GM13977 (cell line): ENCODE results near the gene NTRK3.
A peak's percentile ranks its signal among the peaks of the same experiment; 100 is the strongest.

Experiments
- DNase-seq: peaks from one replicate; pipeline ENCODE4 v3.0.0; 2012; ENCODE audit warnings: low spot score
- CTCF ChIP-seq: IDR thresholded peaks from 2 replicates; pipeline ENCODE4 v1.5.1; 2012; ENCODE audit warnings: mild to moderate bottlenecking, control low read depth; ENCODE audit not compliant: insufficient read depth; ENCODE audit errors: extremely low read depth, missing control alignments
- in situ Hi-C: fragments of 300-500 bp; cut with MboI; formaldehyde crosslinking; loops from one replicate; pipeline ENCODE4 v1.12.0; 2022; ENCODE audit warnings: low sequenced_read_pairs, low pct_unique_long_range_greater_than_20kb, mixed read lengths, inconsistent platforms; ENCODE audit not compliant: unreplicated experiment

Gene NTRK3

DNA sequence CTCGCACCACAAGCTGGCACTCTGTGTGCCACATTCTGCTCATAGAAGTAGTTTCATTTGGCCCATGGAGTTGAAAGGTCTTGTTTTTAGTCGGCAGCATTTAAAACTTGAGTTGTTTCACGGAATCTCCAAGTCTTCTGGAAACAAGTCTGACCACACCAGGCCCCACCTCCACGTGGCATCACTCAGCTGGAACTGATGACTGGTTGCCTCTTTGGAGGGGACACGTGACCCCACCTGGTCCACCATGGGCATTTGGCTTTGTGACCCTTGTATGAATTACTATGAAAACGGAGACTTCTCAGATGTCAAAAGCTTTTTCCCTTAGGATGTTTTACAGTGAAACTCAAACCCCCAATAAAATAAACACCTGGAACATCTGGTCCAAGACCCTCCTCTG lies 74.9 kb downstream of the NTRK3 start:
- in situ Hi-C loops: no loop called here
- no peak for DNase-seq
- no peak for TF ChIP-seq CTCF

- in situ Hi-C loops: no loop called here
- no peak for TF ChIP-seq CTCF
- DNase-seq: peak; percentile 27
Measured at GRCh38 chr15:88179562-88179961, 77.0 kb downstream of the NTRK3 start.

DNA sequence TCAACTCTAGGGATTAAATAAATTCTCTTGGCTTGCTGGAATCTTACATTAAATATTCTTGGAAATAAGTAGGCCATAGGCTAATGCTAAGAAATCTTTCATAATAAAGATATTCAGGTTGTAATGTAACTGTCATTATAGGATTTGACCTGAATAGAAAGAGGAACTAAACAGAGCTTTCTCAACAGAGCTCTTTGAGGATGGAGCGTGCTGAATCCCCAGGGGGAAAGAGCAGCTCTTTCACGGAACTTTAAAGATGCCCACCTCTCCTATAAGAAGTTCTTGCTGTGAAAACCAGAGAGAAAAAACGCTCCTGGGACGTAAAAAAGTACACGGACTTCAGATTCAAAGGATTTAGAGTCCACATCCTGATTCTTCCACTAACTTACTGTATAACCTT lies 77.9 kb downstream of the NTRK3 start:
- no peak for DNase-seq
- in situ Hi-C loops: no loop called here
- no peak for TF ChIP-seq CTCF

GRCh38 chr15:88177451-88177850 lies 79.1 kb downstream of the NTRK3 start:
- in situ Hi-C loops: no loop called here
- no peak for TF ChIP-seq CTCF
- DNase-seq: no peak

- no peak for TF ChIP-seq CTCF
- DNase-seq: no peak
- in situ Hi-C loops: no loop called here
Measured at GRCh38 chr15:88174571-88174970, 82.0 kb downstream of the NTRK3 start.

GRCh38 chr15:88166082-88166993 lies 90.2 kb downstream of the NTRK3 start:
- in situ Hi-C loops: no loop called here
- no peak for DNase-seq
- TF ChIP-seq CTCF: no peak
